Right lobe of liver (tissue), 6 donors: ENCODE results near the gene SEMA4B. TPM values are rescaled to one million over a fixed set of nuclear protein-coding genes. Genes with fewer than 3 reads are reported as not detected.

ENCODE experiments used
- ATAC-seq, 4 donors: fragments of 200-7000 bp; cut with Tn5 transposase; one replicate each; pipeline ENCODE4 v1.9.1; 2020; ENCODE audit warnings: mild to moderate bottlenecking in 4 of 4, moderate library complexity in 4 of 4
- DNase-seq, 3 donors: peaks; one replicate each; pipeline ENCODE4 v3.0.0-alpha.2; 2020
- H3K27ac ChIP-seq, 3 donors: fragments of 200-600 bp; one replicate each; pipeline ENCODE4 v1.8.0; 2022
- H3K27me3 ChIP-seq, 2 donors: fragments of 200-600 bp; one replicate each; pipeline ENCODE4 v1.8.0; 2022
- H3K36me3 ChIP-seq, 4 donors: fragments of 200-600 bp; sonication (generic) in 1 of 4; one replicate each; pipeline versions ENCODE4 v1.5.1 to v1.8.0; 2017 to 2022; ENCODE audit warnings: control low read depth in 1 of 4
- H3K4me1 ChIP-seq, 4 donors: fragments of 200-600 bp; sonication (generic) in 1 of 4; one replicate each; pipeline versions ENCODE4 v1.5.1 to v1.8.0; 2017 to 2022; ENCODE audit warnings: control low read depth in 1 of 4
- H3K4me3 ChIP-seq, 3 donors: fragments of 200-600 bp; one replicate each; pipeline ENCODE4 v1.8.0; 2022
- H3K9me3 ChIP-seq, 4 donors: fragments of 200-600 bp; sonication (generic) in 1 of 4; one replicate each; pipeline versions ENCODE4 v1.5.1 to v1.8.0; 2017 to 2022; ENCODE audit warnings: control low read depth in 1 of 4
- CTCF ChIP-seq, 4 donors: fragments of 200-600 bp in 3 of 4; fragments of 450-650 bp in 1 of 4; IDR thresholded peaks; one replicate each; pipeline versions ENCODE4 v1.5.1 to v1.8.0; 2016 to 2022; ENCODE audit warnings: antibody characterized with exemption in 4 of 4, mild to moderate bottlenecking in 2 of 4
- POLR2A ChIP-seq: fragments of 450-650 bp; IDR thresholded peaks from one replicate; pipeline ENCODE4 v1.6.1; 2017; ENCODE audit warnings: antibody characterized with exemption, mild to moderate bottlenecking
- WGBS: methylation state at CpG from one replicate; pipeline ENCODE4 v1.1.6; 2018; ENCODE audit warnings: low coverage, low lambda C conversion rate; ENCODE audit not compliant: insufficient coverage; ENCODE audit errors: missing lambda C conversion rate; 5-methylcytosine and 5-hydroxymethylcytosine counted together
- intact Hi-C, 2 donors: fragments of 100-400 bp; cut with DNase I; formaldehyde crosslinking; loops; one replicate each; pipeline versions ENCODE4 v1.11.2 to v1.14.1; 2022
- total RNA-seq, 6 experiments: library from RNA; depleted of rRNA in 2 of 6; stranded (reverse); fragments of >200 nt in 2 of 6; fragmentation: NEBNext Ultra II Directional in 3 of 6; extraction: Animal tissue kit (Norgen Biotek cat#: 25700) in 3 of 6; gene quantifications; one replicate each; pipeline versions ENCODE4 v1.1.0 to v1.2.4, GENCODE V29; 2016 to 2023
- donor health status: DM: no; HTN: yes; CAD: no.
- donor health status: DM: no; HTN: no; CAD: no.
- donor health status: DM: no; HTN: no; CAD: no.
- donor health status: DM: no; HTN: yes; CAD: no.
- donor health status: DM: no; HTN: yes; CAD: no.

Gene SEMA4B
- total RNA-seq, 6 experiments from 2014 or later = 17.1 to 67.7 (median 20.3) TPM

- H3K27ac ChIP-seq = peak within 1 kb of the TSS; percentile 82 to 95 (median 86)
- TF ChIP-seq CTCF (IDR thresholded peaks at IDR 0.05) (no peak), POLR2A (peak; percentile 95)
- no peaks in the 10 kb centered on the region for H3K27me3 ChIP-seq
- H3K36me3 ChIP-seq = peaks cover 0 to 18% (median 3%) of the 10 kb centered on the region in 4 donors
- intact Hi-C loops = no loop called here
- peak; percentile 93 to 96 (median 95) for DNase-seq
- peak within 1 kb of the TSS; percentile 70 to 98 (median 83) for H3K4me3 ChIP-seq
- WGBS = under 1% methylated on average over 26 of the region's 59 CpGs
- H3K4me1 ChIP-seq = peaks cover 0 to 29% (median 15%) of the 10 kb centered on the region in 4 donors
- peak; percentile 92 to 96 (median 94) for ATAC-seq
- H3K9me3 ChIP-seq = no peaks in the 10 kb centered on the region
Observed at GRCh38 chr15:90265271-90266060, 64.3 kb downstream of the SEMA4B start, which contains the start of gene NGRN. Gene NGRN, plus strand, starts transcription at chr15:90265672. Its CDS starts 41 bp downstream, at chr15:90265713.

GRCh38 chr15:90266061-90266431 is 64.9 kb downstream of the SEMA4B start:
- peaks cover 0 to 24% (median 7%) of the 10 kb centered on the region in 4 donors for H3K36me3 ChIP-seq
- under 1% methylated on average over 12 of the region's 16 CpGs for WGBS

GRCh38 chr15:90266485-90266884 is 65.4 kb downstream of the SEMA4B start:
- H3K4me1 ChIP-seq = peaks cover 0 to 29% (median 15%) of the 10 kb centered on the region in 4 donors
- TF ChIP-seq CTCF (IDR thresholded peaks at IDR 0.05) (no peak), POLR2A (no peak)
- ATAC-seq = no peak
- 18% methylated on average over 15 of the region's 15 CpGs for WGBS
- no peaks in the 10 kb centered on the region for H3K27me3 ChIP-seq
- H3K9me3 ChIP-seq = no peaks in the 10 kb centered on the region
- intact Hi-C loops = no loop called here
- peak overlapping the region; percentile 82 to 95 (median 86) for H3K27ac ChIP-seq
- peak in 1 of 3 donors; percentile 28 for DNase-seq
- peaks cover 0 to 28% (median 9%) of the 10 kb centered on the region in 4 donors for H3K36me3 ChIP-seq
- peak overlapping the region; percentile 70 to 98 (median 83) for H3K4me3 ChIP-seq

More at GRCh38 chr15:90266061-90266431, 64.9 kb downstream of the SEMA4B start:
- intact Hi-C loops = no loop called here
- no peaks in the 10 kb centered on the region for H3K9me3 ChIP-seq
- no peaks in the 10 kb centered on the region for H3K27me3 ChIP-seq
- H3K27ac ChIP-seq = peak overlapping the region; percentile 82 to 95 (median 86)
- TF ChIP-seq CTCF (IDR thresholded peaks at IDR 0.05) (no peak), POLR2A (no peak)
- H3K4me1 ChIP-seq = peaks cover 0 to 29% (median 15%) of the 10 kb centered on the region in 4 donors
- DNase-seq (peak in 1 of 3 donors; percentile 39), ATAC-seq (peak; percentile 7 to 27 (median 16))
- H3K4me3 ChIP-seq = peak overlapping the region; percentile 70 to 98 (median 83)

GRCh38 chr15:90268415-90268814 is 67.3 kb downstream of the SEMA4B start:
- Histone ChIP-seq H3K4me1 (peaks cover 0 to 29% (median 15%) of the 10 kb centered on the region in 4 donors), H3K27ac (no peak overlapping the region), H3K36me3 (peaks cover 0 to 43% (median 11%) of the 10 kb centered on the region in 4 donors), H3K27me3 (no peaks in the 10 kb centered on the region), H3K4me3 (no peak overlapping the region), H3K9me3 (no peaks in the 10 kb centered on the region)
- intact Hi-C loops = no loop called here
- DNase-seq (no peak), ATAC-seq (no peak)
- WGBS = 64% methylated on average over 1 of the region's 1 CpG
- no peak for TF ChIP-seq POLR2A
